KMS-11 (cell line): Measurements from ENCODE around the gene ADSS1.

Experiments
- H2AFZ ChIP-seq: fragments of 200-600 bp; sonication (generic); 2 replicates; pipeline ENCODE4 v1.6.1; 2016; ENCODE audit warnings: antibody characterized with exemption, mixed run types, low read depth
- H3K27ac ChIP-seq: fragments of 200-600 bp; sonication (generic); 2 replicates; pipeline ENCODE4 v1.6.1; 2016; ENCODE audit warnings: mild to moderate bottlenecking, mixed run types
- H3K27me3 ChIP-seq: fragments of 200-600 bp; sonication (generic); 2 replicates; pipeline ENCODE4 v1.6.1; 2017; ENCODE audit warnings: mild to moderate bottlenecking, low read depth, mixed run types, moderate library complexity; ENCODE audit not compliant: insufficient read depth
- H3K36me3 ChIP-seq: fragments of 200-600 bp; sonication (generic); 2 replicates; pipeline ENCODE4 v1.6.1; 2017; ENCODE audit warnings: mild to moderate bottlenecking, mixed run types; ENCODE audit not compliant: insufficient read depth
- H3K4me1 ChIP-seq: fragments of 200-600 bp; sonication (generic); 2 replicates; pipeline ENCODE4 v1.6.1; 2016; ENCODE audit warnings: mild to moderate bottlenecking, low read depth, mixed run types; ENCODE audit not compliant: poor library complexity, severe bottlenecking
- H3K4me2 ChIP-seq: fragments of 200-600 bp; sonication (generic); 2 replicates; pipeline ENCODE4 v1.7.0; 2016; ENCODE audit warnings: mild to moderate bottlenecking, mixed run types
- H3K4me3 ChIP-seq: fragments of 200-600 bp; sonication (generic); IDR thresholded peaks from 2 replicates; pipeline ENCODE4 v1.6.1; 2017; ENCODE audit warnings: low read depth, low read length, mixed read lengths; ENCODE audit not compliant: insufficient read depth
- H3K79me2 ChIP-seq: fragments of 200-600 bp; sonication (generic); 2 replicates; pipeline ENCODE4 v1.6.1; 2016; ENCODE audit warnings: low read depth, mixed run types; ENCODE audit not compliant: insufficient read depth
- H3K9ac ChIP-seq: fragments of 200-600 bp; sonication (generic); 2 replicates; pipeline ENCODE4 v1.6.1; 2016; ENCODE audit warnings: mild to moderate bottlenecking, mixed run types
- H4K20me1 ChIP-seq: fragments of 200-600 bp; sonication (generic); 2 replicates; pipeline ENCODE4 v1.6.1; 2016; ENCODE audit warnings: mild to moderate bottlenecking, mixed run types; ENCODE audit not compliant: insufficient read depth
- TF ChIP-seq, protein P1 (sequence below): fragments of 200-600 bp; sonication (generic); conservative IDR thresholded peaks from 2 replicates; pipeline ENCODE4 v1.6.1; 2017; ENCODE audit warnings: low read depth, mild to moderate bottlenecking, antibody characterized with exemption, low read length, moderate library complexity, mixed read lengths

Gene ADSS1

DNA sequence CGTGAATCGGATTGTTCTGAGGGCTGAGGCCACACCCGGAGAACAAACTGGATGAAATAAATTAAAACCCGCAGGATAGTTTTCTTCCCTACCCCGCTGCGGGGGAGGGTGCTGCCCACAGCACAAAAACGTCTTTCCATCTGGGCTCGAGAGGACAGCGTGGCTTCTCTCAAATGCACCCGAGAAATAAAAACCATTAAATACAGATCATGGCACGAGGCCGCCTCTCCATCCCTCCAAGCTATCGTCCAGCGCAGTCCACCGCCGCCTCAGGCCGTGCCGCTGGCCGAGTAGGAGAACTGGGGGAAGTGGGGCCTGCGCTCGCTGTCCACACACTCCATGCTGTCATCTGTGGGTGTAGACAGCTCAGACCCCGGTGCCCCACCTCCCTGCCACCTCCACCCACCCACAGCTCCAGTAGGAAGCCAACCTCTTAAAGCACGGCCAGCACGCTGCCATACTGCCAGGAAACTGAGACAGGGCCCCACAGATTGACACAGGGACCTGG lies 46.1 kb downstream of the ADSS1 start:
- Histone ChIP-seq H3K27ac (no peak overlapping the region), H3K79me2 (no peaks in the 10 kb centered on the region), H4K20me1 (no peaks in the 10 kb centered on the region), H3K4me2 (no peak overlapping the region), H3K27me3 (no peaks in the 10 kb centered on the region), H3K9ac (no peak overlapping the region), H2AFZ (no peak overlapping the region), H3K4me1 (no peaks in the 10 kb centered on the region), H3K36me3 (no peaks in the 10 kb centered on the region), H3K4me3 (no peak overlapping the region)
- TF ChIP-seq, protein P1, sequence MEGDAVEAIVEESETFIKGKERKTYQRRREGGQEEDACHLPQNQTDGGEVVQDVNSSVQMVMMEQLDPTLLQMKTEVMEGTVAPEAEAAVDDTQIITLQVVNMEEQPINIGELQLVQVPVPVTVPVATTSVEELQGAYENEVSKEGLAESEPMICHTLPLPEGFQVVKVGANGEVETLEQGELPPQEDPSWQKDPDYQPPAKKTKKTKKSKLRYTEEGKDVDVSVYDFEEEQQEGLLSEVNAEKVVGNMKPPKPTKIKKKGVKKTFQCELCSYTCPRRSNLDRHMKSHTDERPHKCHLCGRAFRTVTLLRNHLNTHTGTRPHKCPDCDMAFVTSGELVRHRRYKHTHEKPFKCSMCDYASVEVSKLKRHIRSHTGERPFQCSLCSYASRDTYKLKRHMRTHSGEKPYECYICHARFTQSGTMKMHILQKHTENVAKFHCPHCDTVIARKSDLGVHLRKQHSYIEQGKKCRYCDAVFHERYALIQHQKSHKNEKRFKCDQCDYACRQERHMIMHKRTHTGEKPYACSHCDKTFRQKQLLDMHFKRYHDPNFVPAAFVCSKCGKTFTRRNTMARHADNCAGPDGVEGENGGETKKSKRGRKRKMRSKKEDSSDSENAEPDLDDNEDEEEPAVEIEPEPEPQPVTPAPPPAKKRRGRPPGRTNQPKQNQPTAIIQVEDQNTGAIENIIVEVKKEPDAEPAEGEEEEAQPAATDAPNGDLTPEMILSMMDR: no peak

DNA sequence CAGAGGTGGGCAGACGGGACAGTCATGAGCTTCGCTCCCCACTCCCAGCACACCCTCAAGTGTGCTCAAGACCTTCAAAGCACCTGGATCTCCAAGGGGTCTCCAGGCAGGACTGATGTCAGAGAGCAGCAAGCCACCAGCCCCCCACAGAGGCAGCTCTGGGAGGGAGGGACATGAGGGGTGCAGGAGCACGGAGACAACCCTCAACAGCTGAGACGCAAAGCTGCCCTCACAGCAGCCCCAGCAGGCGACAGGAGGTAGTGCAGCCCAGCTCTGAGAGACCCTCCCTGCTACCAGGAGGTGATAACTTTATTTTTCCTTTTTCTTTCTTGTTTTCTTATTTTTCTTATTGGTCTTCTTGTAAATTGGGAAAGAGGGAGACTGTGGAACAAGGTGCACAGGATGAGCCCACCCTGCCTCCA lies 46.8 kb downstream of the ADSS1 start:
- H3K9ac ChIP-seq: no peak overlapping the region
- H4K20me1 ChIP-seq: no peaks in the 10 kb centered on the region
- TF ChIP-seq, protein P1: peak; percentile 30; the same call in 1 of the 2 replicates
- no peaks in the 10 kb centered on the region for H3K4me1 ChIP-seq
- no peaks in the 10 kb centered on the region for H3K36me3 ChIP-seq
- H3K27me3 ChIP-seq: no peaks in the 10 kb centered on the region
- H3K4me2 ChIP-seq: no peak overlapping the region
- no peak overlapping the region for H3K27ac ChIP-seq
- no peaks in the 10 kb centered on the region for H3K79me2 ChIP-seq
- H2AFZ ChIP-seq: no peak overlapping the region
- no peak overlapping the region for H3K4me3 ChIP-seq

DNA sequence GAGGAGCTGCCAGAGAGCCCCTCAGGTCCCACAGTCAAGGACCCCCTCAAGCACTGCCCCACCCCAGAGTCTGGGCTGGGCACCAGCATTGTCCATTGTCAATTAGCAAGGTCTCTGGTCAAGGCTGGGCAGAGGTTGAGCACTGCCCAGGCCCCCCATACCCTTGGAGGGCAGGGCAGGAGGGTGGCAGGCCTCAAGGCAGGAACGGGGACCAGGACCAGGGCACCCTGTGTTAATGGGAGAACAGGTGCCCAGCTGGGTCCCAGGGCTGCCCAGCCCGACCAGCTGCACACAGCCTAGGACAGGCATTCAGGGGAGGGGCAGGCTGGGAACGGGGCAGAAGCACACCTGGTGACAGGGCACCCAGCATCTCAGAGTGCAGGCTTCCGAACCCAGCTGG lies 47.3 kb downstream of the ADSS1 start:
- Histone ChIP-seq H2AFZ (no peak overlapping the region), H3K27me3 (no peaks in the 10 kb centered on the region), H3K36me3 (no peaks in the 10 kb centered on the region), H3K79me2 (no peaks in the 10 kb centered on the region), H4K20me1 (no peaks in the 10 kb centered on the region), H3K27ac (no peak overlapping the region), H3K4me1 (no peaks in the 10 kb centered on the region), H3K4me2 (no peak overlapping the region), H3K9ac (no peak overlapping the region), H3K4me3 (no peak overlapping the region)
- TF ChIP-seq, protein P1: no peak

DNA sequence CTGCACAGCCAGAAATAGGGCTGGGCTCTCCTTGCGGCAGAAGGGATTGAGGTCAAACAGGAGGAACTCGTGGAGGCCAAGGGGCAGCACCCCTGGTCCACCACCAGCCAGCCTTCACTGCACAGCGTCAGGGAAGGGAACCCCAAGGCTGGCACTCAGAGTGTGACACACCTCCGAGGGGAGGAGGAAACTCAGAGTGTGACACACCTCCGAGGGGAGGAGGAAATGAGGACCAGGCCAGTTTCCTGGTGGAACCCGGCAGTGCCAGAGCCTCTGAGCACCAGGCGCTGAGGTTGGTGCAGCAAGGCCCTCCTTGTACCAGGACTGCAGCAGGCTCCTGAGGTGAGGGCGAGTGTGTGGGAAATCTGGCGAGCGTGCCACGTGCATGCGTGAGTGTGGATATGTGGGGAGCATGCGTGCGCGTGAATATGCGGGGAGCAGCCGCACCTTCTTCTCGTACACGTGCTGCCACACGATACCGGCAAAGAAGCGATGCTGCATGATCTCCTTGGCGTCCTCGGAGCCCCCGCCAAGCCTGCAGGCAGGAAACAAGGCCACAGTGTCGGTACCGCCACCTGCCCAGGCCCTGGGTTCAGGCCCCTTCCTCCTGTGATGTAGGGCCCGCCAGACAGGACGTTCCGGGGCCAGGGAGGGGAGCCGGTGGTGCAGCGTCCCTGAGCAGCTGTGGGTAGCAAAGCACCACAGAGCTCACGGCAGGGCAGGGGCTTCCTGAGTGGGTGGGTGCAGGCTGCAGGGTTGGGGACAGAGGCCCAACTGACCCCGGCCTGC lies 48.1 kb downstream of the ADSS1 start:
- no peaks in the 10 kb centered on the region for H3K27me3 ChIP-seq
- no peak overlapping the region for H3K4me2 ChIP-seq
- H3K27ac ChIP-seq: no peak overlapping the region
- no peak overlapping the region for H3K4me3 ChIP-seq
- H3K4me1 ChIP-seq: no peaks in the 10 kb centered on the region
- TF ChIP-seq, protein P1: no peak
- H4K20me1 ChIP-seq: no peaks in the 10 kb centered on the region
- no peaks in the 10 kb centered on the region for H3K79me2 ChIP-seq
- no peaks in the 10 kb centered on the region for H3K36me3 ChIP-seq
- H2AFZ ChIP-seq: no peak overlapping the region
- H3K9ac ChIP-seq: no peak overlapping the region
